ENCODE results near the gene ACAP2.

ACAP2 gene

GRCh38 chr3:195388380-195388779 lies 54.4 kb downstream of the ACAP2 start:
- H3K4me3 ChIP-seq (ENCODE audit: low read depth, low read length), result no peak overlapping the region
- no peaks in the 10 kb centered on the region for H3K9me3 ChIP-seq
- no peaks in the 10 kb centered on the region; the same call in 1 of the 2 replicates for H3K36me3 ChIP-seq
- no peak for DNase-seq
- no peak for TF ChIP-seq CTCF (IDR thresholded peaks at IDR 0.05; ENCODE audit: low read depth, low read length)
- H3K4me1 ChIP-seq, result no peaks in the 10 kb centered on the region
- H3K27me3 ChIP-seq, result no peaks in the 10 kb centered on the region

GRCh38 chr3:195386739-195387138 lies 56.1 kb downstream of the ACAP2 start:
- no peak for TF ChIP-seq CTCF (IDR thresholded peaks at IDR 0.05; ENCODE audit: low read depth, low read length)
- Histone ChIP-seq H3K9me3 (no peaks in the 10 kb centered on the region), H3K4me3 (ENCODE audit: low read depth, low read length) (no peak overlapping the region), H3K4me1 (no peaks in the 10 kb centered on the region), H3K27me3 (no peaks in the 10 kb centered on the region), H3K36me3 (no peaks in the 10 kb centered on the region; the same call in 1 of the 2 replicates)
- no peak for DNase-seq

- TF ChIP-seq CTCF (IDR thresholded peaks at IDR 0.05; ENCODE audit: low read depth, low read length), result no peak
- Histone ChIP-seq H3K4me1 (no peaks in the 10 kb centered on the region), H3K4me3 (ENCODE audit: low read depth, low read length) (no peak overlapping the region), H3K36me3 (no peaks in the 10 kb centered on the region), H3K27me3 (no peaks in the 10 kb centered on the region), H3K9me3 (no peaks in the 10 kb centered on the region)
- DNase-seq, result no peak
These were observed 57.3 kb downstream of the ACAP2 start for GRCh38 chr3:195385526-195385925.

GRCh38 chr3:195384952-195385351 lies 57.9 kb downstream of the ACAP2 start:
- H3K4me3 ChIP-seq (ENCODE audit: low read depth, low read length), result no peak overlapping the region
- DNase-seq, result no peak
- no peaks in the 10 kb centered on the region for H3K27me3 ChIP-seq
- H3K36me3 ChIP-seq, result no peaks in the 10 kb centered on the region
- no peak for TF ChIP-seq CTCF (IDR thresholded peaks at IDR 0.05; ENCODE audit: low read depth, low read length)
- H3K9me3 ChIP-seq, result no peaks in the 10 kb centered on the region
- no peaks in the 10 kb centered on the region for H3K4me1 ChIP-seq

- H3K27me3 ChIP-seq, result no peaks in the 10 kb centered on the region
- no peak overlapping the region for H3K4me3 ChIP-seq (ENCODE audit: low read depth, low read length)
- peaks cover 5% of the 10 kb centered on the region for H3K36me3 ChIP-seq
- TF ChIP-seq CTCF (IDR thresholded peaks at IDR 0.05; ENCODE audit: low read depth, low read length), result no peak
- H3K4me1 ChIP-seq, result no peaks in the 10 kb centered on the region
- H3K9me3 ChIP-seq, result no peaks in the 10 kb centered on the region
- DNase-seq, result no peak
These were observed 70.6 kb downstream of the ACAP2 start for GRCh38 chr3:195372220-195372619.

GRCh38 chr3:195366200-195366925 lies 76.5 kb downstream of the ACAP2 start:
- no peaks in the 10 kb centered on the region for H3K4me1 ChIP-seq
- no peaks in the 10 kb centered on the region for H3K27me3 ChIP-seq
- no peak for TF ChIP-seq CTCF (IDR thresholded peaks at IDR 0.05; ENCODE audit: low read depth, low read length)
- H3K9me3 ChIP-seq, result no peaks in the 10 kb centered on the region
- peaks cover 5% of the 10 kb centered on the region for H3K36me3 ChIP-seq
- DNase-seq, result no peak
- H3K4me3 ChIP-seq (ENCODE audit: low read depth, low read length), result no peak overlapping the region

Data from BE2C (cell line).